ENCODE results near the gene EPB41L4B. TPM values are rescaled to one million over a fixed set of nuclear protein-coding genes. Genes with fewer than 3 reads are reported as not detected.

Gene EPB41L4B
- polyA plus RNA-seq, 3 donors = 10.9 to 17.3 (median 14.9) TPM

GRCh38 chr9:109212768-109213167 is 108.1 kb downstream of the EPB41L4B start:
- no peak for DNase-seq

GRCh38 chr9:109206670-109207069 is 114.2 kb downstream of the EPB41L4B start:
- DNase-seq = no peak

- DNase-seq = no peak
These were observed 115.3 kb downstream of the EPB41L4B start for GRCh38 chr9:109205526-109205925.

GRCh38 chr9:109203761-109204360 is 117.0 kb downstream of the EPB41L4B start:
- no peak for DNase-seq

GRCh38 chr9:109199676-109200075 is 121.2 kb downstream of the EPB41L4B start:
- DNase-seq = no peak

- no peak for DNase-seq
These were observed 122.0 kb downstream of the EPB41L4B start for GRCh38 chr9:109198736-109199382.

- no peak for DNase-seq
These were observed 126.8 kb downstream of the EPB41L4B start for GRCh38 chr9:109193974-109194556.

GRCh38 chr9:109192732-109193361 is 128.0 kb downstream of the EPB41L4B start:
- no peak for DNase-seq

GRCh38 chr9:109191746-109192145 is 129.1 kb downstream of the EPB41L4B start:
- no peak for DNase-seq

- DNase-seq = no peak
These were observed 130.7 kb downstream of the EPB41L4B start for GRCh38 chr9:109190151-109190550.

GRCh38 chr9:109186857-109187520 is 133.9 kb downstream of the EPB41L4B start:
- no peak for DNase-seq

- DNase-seq = no peak
These were observed 137.7 kb downstream of the EPB41L4B start for GRCh38 chr9:109182940-109183798.

- no peak for DNase-seq
These were observed 138.3 kb downstream of the EPB41L4B start for GRCh38 chr9:109182550-109182939.

GRCh38 chr9:109181284-109181683 is 139.6 kb downstream of the EPB41L4B start:
- no peak for DNase-seq

- no peak for DNase-seq
These were observed 140.9 kb downstream of the EPB41L4B start for GRCh38 chr9:109179801-109180523.

- DNase-seq = no peak
These were observed 143.9 kb downstream of the EPB41L4B start for GRCh38 chr9:109176963-109177362.

- DNase-seq = no peak
These were observed 144.5 kb downstream of the EPB41L4B start for GRCh38 chr9:109176386-109176785.

- no peak for DNase-seq
These were observed 147.9 kb downstream of the EPB41L4B start for GRCh38 chr9:109172935-109173334.

GRCh38 chr9:109171926-109172325 is 148.9 kb downstream of the EPB41L4B start:
- no peak for DNase-seq

GRCh38 chr9:109168170-109168569 is 152.7 kb downstream of the EPB41L4B start:
- DNase-seq = no peak

GRCh38 chr9:109167716-109168115 is 153.1 kb downstream of the EPB41L4B start:
- no peak for DNase-seq

All from renal pelvis (tissue), 4 donors.